Neural cell (in vitro differentiated cells): ENCODE results near the gene ARSB. TPM values are rescaled to one million over a fixed set of nuclear protein-coding genes. Genes with fewer than 3 reads are reported as not detected.

ENCODE experiments used
- H2AFZ ChIP-seq: fragments of 200-600, 300-800 bp; sonication (generic), shearing (Covaris generic); 2 replicates; pipeline ENCODE4 v1.6.0; 2014; ENCODE audit warnings: low read depth, mild to moderate bottlenecking, antibody characterized with exemption, low read length, moderate library complexity
- H3F3A ChIP-seq: fragments of 200-600 bp; shearing (Covaris generic); 2 replicates; pipeline ENCODE4 v1.6.1; 2016; ENCODE audit warnings: mild to moderate bottlenecking, moderate library complexity, mixed read lengths, antibody characterized with exemption, low read length; ENCODE audit not compliant: insufficient read depth, poor library complexity, severe bottlenecking
- H3K27ac ChIP-seq: fragments of 200-600, 300-800 bp; sonication (generic), shearing (Covaris generic); 2 replicates; pipeline ENCODE4 v1.5.1; 2014; ENCODE audit warnings: mild to moderate bottlenecking, low read length, moderate library complexity
- H3K27me3 ChIP-seq: fragments of 300-800, 200-600 bp; sonication (generic), shearing (Covaris generic); 2 replicates; pipeline ENCODE4 v1.6.0; 2014; ENCODE audit warnings: mild to moderate bottlenecking, low read depth, low read length, moderate library complexity; ENCODE audit not compliant: insufficient read depth
- H3K36me3 ChIP-seq: fragments of 300-800, 200-600 bp; sonication (generic), shearing (Covaris generic); 2 replicates; pipeline ENCODE4 v1.5.1; 2014; ENCODE audit warnings: mild to moderate bottlenecking, antibody characterized with exemption, low read length, moderate library complexity; ENCODE audit not compliant: insufficient read depth
- H3K4me2 ChIP-seq: fragments of 300-800, 200-600 bp; sonication (generic), shearing (Covaris generic); 2 replicates; pipeline ENCODE4 v1.6.0; 2014; ENCODE audit warnings: mild to moderate bottlenecking, low read length
- H3K4me3 ChIP-seq: fragments of 300-800, 200-600 bp; sonication (generic), shearing (Covaris generic); 2 replicates; pipeline ENCODE4 v1.5.1; 2014; ENCODE audit warnings: mild to moderate bottlenecking, low read length, moderate library complexity
- H3K79me2 ChIP-seq: fragments of 200-600 bp; shearing (Covaris generic); replicated peaks from 2 replicates; pipeline ENCODE4 v1.6.0; 2014; ENCODE audit warnings: mild to moderate bottlenecking, low read length, moderate library complexity; ENCODE audit not compliant: insufficient read depth
- H3K9ac ChIP-seq: fragments of 300-800, 200-600 bp; sonication (generic), shearing (Covaris generic); 2 replicates; pipeline ENCODE4 v1.6.1; 2016; ENCODE audit warnings: mild to moderate bottlenecking, low read length, mixed read lengths
- H3K9me2 ChIP-seq: fragments of 200-600 bp; shearing (Covaris generic); 2 replicates; pipeline ENCODE4 v1.6.1; 2016; ENCODE audit warnings: mild to moderate bottlenecking, low read length, mixed read lengths; ENCODE audit not compliant: insufficient read depth
- H3K9me3 ChIP-seq: fragments of 200-600, 300-800 bp; sonication (generic), shearing (Covaris generic); 2 replicates; pipeline ENCODE4 v1.6.1; 2016; ENCODE audit warnings: mild to moderate bottlenecking, mixed run types, low read length, moderate library complexity, mixed read lengths
- H4K20me1 ChIP-seq: fragments of 200-600 bp; shearing (Covaris generic); 2 replicates; pipeline ENCODE4 v1.6.1; 2016; ENCODE audit warnings: mild to moderate bottlenecking, mixed run types; ENCODE audit not compliant: insufficient read depth
- EP300 ChIP-seq: fragments of 450-650 bp; conservative IDR thresholded peaks from 2 replicates; pipeline ENCODE4 v1.6.1; 2014; ENCODE audit warnings: antibody characterized with exemption, mild to moderate bottlenecking, moderate library complexity; ENCODE audit not compliant: poor library complexity, severe bottlenecking
- EZH2 ChIP-seq: fragments of 200-600, 300-800 bp; shearing (Covaris generic), sonication (generic); IDR thresholded peaks from 2 replicates; pipeline ENCODE4 v1.6.1; 2014; ENCODE audit warnings: antibody characterized with exemption, low read length, borderline replicate concordance, mild to moderate bottlenecking; ENCODE audit not compliant: insufficient read depth, poor library complexity, severe bottlenecking
- MXI1 ChIP-seq: fragments of 450-650 bp; conservative IDR thresholded peaks from 2 replicates; pipeline ENCODE4 v1.6.1; 2014; ENCODE audit warnings: antibody characterized with exemption, mild to moderate bottlenecking; ENCODE audit not compliant: poor library complexity, severe bottlenecking
- POLR2AphosphoS5 ChIP-seq: IDR thresholded peaks from 2 replicates; pipeline ENCODE4 v1.6.1; 2012
- RAD21 ChIP-seq: fragments of 450-650 bp; conservative IDR thresholded peaks from 2 replicates; pipeline ENCODE4 v1.6.1; 2014; ENCODE audit warnings: antibody characterized with exemption, mild to moderate bottlenecking, moderate library complexity
- SMC3 ChIP-seq: fragments of 450-650 bp; conservative IDR thresholded peaks from 2 replicates; pipeline ENCODE4 v1.6.1; 2014; ENCODE audit warnings: antibody characterized with exemption, mild to moderate bottlenecking, moderate library complexity; ENCODE audit not compliant: poor library complexity
- TAF1 ChIP-seq: IDR thresholded peaks from 2 replicates; pipeline ENCODE4 v1.6.1; 2012; ENCODE audit warnings: low read depth
- polyA plus RNA-seq: library from polyadenylated mRNA; depleted of rRNA; stranded (reverse); fragments of >200 nt; gene quantifications from 2 replicates; pipeline ENCODE4 v1.2.3, GENCODE V29; 2014
- TF ChIP-seq, protein P1 (sequence below): IDR thresholded peaks from 2 replicates; pipeline ENCODE4 v1.6.1; 2012; ENCODE audit warnings: borderline replicate concordance
- TF ChIP-seq, protein P2 (sequence below): fragments of 450-650 bp; IDR thresholded peaks from 2 replicates; pipeline ENCODE4 v1.5.1; 2014; ENCODE audit warnings: antibody characterized with exemption, mild to moderate bottlenecking, moderate library complexity; ENCODE audit not compliant: poor library complexity, severe bottlenecking

The ARSB gene
- polyA plus RNA-seq, 1 donor from 2014 or later: 8.7 TPM

DNA sequence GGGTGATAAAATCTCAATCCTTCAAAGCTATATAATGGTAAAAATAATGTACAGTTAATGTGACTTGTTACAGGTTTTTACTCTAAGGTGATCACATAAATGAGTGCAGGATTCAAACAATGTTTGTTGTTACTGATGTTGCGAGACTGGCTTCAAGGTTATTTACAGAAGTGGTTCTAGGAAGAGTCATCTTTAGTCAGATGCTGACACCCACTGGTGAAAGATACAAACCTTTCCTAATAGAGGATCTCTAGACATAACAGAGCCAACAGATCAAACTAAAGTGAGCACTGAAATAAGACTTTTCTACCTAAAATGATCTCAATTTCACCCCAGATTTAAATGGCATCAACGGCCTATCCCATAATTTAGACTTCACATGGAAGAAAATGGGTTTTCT, 20.2 kb downstream of the ARSB start:
- no peaks in the 10 kb centered on the region for H3K9me3 ChIP-seq
- no peaks in the 10 kb centered on the region for H3K36me3 ChIP-seq
- no peak for TF ChIP-seq EZH2
- TF ChIP-seq RAD21: peak; percentile 92
- TF ChIP-seq, protein P1, sequence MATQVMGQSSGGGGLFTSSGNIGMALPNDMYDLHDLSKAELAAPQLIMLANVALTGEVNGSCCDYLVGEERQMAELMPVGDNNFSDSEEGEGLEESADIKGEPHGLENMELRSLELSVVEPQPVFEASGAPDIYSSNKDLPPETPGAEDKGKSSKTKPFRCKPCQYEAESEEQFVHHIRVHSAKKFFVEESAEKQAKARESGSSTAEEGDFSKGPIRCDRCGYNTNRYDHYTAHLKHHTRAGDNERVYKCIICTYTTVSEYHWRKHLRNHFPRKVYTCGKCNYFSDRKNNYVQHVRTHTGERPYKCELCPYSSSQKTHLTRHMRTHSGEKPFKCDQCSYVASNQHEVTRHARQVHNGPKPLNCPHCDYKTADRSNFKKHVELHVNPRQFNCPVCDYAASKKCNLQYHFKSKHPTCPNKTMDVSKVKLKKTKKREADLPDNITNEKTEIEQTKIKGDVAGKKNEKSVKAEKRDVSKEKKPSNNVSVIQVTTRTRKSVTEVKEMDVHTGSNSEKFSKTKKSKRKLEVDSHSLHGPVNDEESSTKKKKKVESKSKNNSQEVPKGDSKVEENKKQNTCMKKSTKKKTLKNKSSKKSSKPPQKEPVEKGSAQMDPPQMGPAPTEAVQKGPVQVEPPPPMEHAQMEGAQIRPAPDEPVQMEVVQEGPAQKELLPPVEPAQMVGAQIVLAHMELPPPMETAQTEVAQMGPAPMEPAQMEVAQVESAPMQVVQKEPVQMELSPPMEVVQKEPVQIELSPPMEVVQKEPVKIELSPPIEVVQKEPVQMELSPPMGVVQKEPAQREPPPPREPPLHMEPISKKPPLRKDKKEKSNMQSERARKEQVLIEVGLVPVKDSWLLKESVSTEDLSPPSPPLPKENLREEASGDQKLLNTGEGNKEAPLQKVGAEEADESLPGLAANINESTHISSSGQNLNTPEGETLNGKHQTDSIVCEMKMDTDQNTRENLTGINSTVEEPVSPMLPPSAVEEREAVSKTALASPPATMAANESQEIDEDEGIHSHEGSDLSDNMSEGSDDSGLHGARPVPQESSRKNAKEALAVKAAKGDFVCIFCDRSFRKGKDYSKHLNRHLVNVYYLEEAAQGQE: no peak
- TF ChIP-seq, protein P2, sequence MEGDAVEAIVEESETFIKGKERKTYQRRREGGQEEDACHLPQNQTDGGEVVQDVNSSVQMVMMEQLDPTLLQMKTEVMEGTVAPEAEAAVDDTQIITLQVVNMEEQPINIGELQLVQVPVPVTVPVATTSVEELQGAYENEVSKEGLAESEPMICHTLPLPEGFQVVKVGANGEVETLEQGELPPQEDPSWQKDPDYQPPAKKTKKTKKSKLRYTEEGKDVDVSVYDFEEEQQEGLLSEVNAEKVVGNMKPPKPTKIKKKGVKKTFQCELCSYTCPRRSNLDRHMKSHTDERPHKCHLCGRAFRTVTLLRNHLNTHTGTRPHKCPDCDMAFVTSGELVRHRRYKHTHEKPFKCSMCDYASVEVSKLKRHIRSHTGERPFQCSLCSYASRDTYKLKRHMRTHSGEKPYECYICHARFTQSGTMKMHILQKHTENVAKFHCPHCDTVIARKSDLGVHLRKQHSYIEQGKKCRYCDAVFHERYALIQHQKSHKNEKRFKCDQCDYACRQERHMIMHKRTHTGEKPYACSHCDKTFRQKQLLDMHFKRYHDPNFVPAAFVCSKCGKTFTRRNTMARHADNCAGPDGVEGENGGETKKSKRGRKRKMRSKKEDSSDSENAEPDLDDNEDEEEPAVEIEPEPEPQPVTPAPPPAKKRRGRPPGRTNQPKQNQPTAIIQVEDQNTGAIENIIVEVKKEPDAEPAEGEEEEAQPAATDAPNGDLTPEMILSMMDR: peak; percentile 85
- no peak for TF ChIP-seq POLR2AphosphoS5
- peak; percentile 91 for TF ChIP-seq SMC3
- no peak for TF ChIP-seq TAF1
- TF ChIP-seq EP300: no peak
- no peak for TF ChIP-seq MXI1
- no peaks in the 10 kb centered on the region for H3K27me3 ChIP-seq
- no peaks in the 10 kb centered on the region for H3K79me2 ChIP-seq
- H3K27ac ChIP-seq: no peak overlapping the region
- no peak overlapping the region for H3K9ac ChIP-seq
- H2AFZ ChIP-seq: no peak overlapping the region
- H3K9me2 ChIP-seq: no peaks in the 10 kb centered on the region
- no peaks in the 10 kb centered on the region for H4K20me1 ChIP-seq
- no peak overlapping the region for H3K4me3 ChIP-seq
- no peaks in the 10 kb centered on the region for H3F3A ChIP-seq
- H3K4me2 ChIP-seq: no peak overlapping the region

DNA sequence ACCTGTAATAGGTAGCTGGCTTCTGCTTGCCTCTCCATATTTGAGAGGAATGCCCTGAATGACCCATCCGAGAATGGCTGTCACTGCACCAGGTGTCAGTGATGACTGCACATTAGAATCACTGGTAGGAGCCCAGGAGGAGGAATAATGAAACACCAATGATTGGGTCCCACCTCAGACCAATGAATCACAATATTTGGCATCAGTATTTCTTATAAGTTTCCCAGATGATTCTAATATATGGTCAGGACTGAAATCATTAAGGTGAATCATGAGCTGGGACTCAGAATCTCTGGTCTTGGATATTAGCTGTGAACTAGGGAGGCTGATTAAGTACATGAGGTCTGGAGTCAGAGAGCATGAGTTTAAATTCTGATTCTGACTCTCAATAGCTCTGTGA, 23.4 kb downstream of the ARSB start:
- H2AFZ ChIP-seq: no peak overlapping the region
- H3K4me2 ChIP-seq: no peak overlapping the region
- no peaks in the 10 kb centered on the region for H3K79me2 ChIP-seq
- H3K27ac ChIP-seq: no peak overlapping the region
- H3K9ac ChIP-seq: no peak overlapping the region
- no peak overlapping the region for H3K4me3 ChIP-seq
- no peaks in the 10 kb centered on the region for H3K9me3 ChIP-seq
- H3K27me3 ChIP-seq: no peaks in the 10 kb centered on the region
- H3K9me2 ChIP-seq: no peaks in the 10 kb centered on the region
- no peaks in the 10 kb centered on the region for H4K20me1 ChIP-seq
- TF ChIP-seq, protein P1: no peak
- no peak for TF ChIP-seq RAD21
- no peak for TF ChIP-seq MXI1
- no peak for TF ChIP-seq EZH2
- no peak for TF ChIP-seq EP300
- no peak for TF ChIP-seq TAF1
- no peak for TF ChIP-seq POLR2AphosphoS5
- TF ChIP-seq, protein P2: no peak
- TF ChIP-seq SMC3: no peak
- no peaks in the 10 kb centered on the region for H3F3A ChIP-seq
- no peaks in the 10 kb centered on the region for H3K36me3 ChIP-seq
